ENCODE data around the gene TUT4. TPM values are rescaled to one million over a fixed set of nuclear protein-coding genes. Genes with fewer than 3 reads are reported as not detected.

The TUT4 gene
- total RNA-seq, 1 donor from 2014 or later: 36.2 TPM

DNA sequence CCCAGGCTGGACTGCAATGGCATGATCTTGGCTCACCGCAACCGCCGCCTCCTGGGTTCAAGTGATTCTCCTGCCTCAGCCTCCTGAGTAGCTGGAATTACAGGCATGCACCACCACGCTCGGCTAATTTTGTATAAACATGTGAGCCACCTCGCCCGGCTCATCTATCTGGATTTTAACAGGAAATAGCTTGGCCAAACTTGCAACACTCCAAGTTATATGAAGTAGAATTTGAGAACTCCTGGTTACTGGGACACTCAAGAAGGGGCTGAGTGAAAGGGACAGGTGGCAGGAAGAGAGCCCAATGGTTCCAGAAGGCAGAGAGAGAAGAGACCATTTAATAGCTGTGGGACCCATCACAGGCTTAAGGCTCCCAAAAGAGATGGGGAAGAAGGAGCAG is 46.3 kb upstream of the TUT4 start:
- H3K27ac ChIP-seq: no peak overlapping the region
- H3K36me3 ChIP-seq: no peaks in the 10 kb centered on the region
- intact Hi-C loops (cut with DNase I): no loop called here
- no peak overlapping the region for H3K4me3 ChIP-seq
- no peak for DNase-seq (ENCODE audit: low spot score in 2 of 2)
- H3K27me3 ChIP-seq: no peaks in the 10 kb centered on the region
- H3K4me1 ChIP-seq: peaks cover 0 to 16% of the 10 kb centered on the region in 2 donors
- no peaks in the 10 kb centered on the region for H3K9me3 ChIP-seq
- TF ChIP-seq, protein P1, sequence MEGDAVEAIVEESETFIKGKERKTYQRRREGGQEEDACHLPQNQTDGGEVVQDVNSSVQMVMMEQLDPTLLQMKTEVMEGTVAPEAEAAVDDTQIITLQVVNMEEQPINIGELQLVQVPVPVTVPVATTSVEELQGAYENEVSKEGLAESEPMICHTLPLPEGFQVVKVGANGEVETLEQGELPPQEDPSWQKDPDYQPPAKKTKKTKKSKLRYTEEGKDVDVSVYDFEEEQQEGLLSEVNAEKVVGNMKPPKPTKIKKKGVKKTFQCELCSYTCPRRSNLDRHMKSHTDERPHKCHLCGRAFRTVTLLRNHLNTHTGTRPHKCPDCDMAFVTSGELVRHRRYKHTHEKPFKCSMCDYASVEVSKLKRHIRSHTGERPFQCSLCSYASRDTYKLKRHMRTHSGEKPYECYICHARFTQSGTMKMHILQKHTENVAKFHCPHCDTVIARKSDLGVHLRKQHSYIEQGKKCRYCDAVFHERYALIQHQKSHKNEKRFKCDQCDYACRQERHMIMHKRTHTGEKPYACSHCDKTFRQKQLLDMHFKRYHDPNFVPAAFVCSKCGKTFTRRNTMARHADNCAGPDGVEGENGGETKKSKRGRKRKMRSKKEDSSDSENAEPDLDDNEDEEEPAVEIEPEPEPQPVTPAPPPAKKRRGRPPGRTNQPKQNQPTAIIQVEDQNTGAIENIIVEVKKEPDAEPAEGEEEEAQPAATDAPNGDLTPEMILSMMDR (IDR thresholded peaks at IDR 0.05): no peak

DNA sequence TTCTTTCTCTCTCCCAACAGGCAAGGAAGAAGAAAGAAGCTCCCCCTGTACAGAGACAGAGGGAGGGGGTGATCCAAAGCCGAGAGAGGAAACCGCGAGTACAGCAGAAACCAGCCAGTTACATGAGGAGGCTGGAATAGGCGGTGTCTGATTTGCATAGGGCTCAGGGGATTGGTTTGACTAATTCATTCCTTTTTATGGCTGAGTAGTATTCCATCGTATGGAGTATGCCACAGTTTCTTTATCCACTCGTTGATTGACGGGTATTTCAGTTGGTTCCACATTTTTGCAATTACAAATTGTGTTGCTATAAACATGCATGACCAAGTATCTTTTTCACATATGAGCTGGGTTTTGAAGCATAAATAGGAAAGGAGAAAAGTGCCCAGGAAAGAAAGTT is 45.8 kb upstream of the TUT4 start:
- H3K4me3 ChIP-seq: no peak overlapping the region
- no peak overlapping the region for H3K27ac ChIP-seq
- intact Hi-C loops (cut with DNase I): no loop called here
- TF ChIP-seq, protein P1 (IDR thresholded peaks at IDR 0.05): no peak
- H3K4me1 ChIP-seq: peaks cover 0 to 14% of the 10 kb centered on the region in 2 donors
- no peaks in the 10 kb centered on the region for H3K27me3 ChIP-seq
- DNase-seq (ENCODE audit: low spot score in 2 of 2): no peak
- H3K36me3 ChIP-seq: no peaks in the 10 kb centered on the region
- no peaks in the 10 kb centered on the region for H3K9me3 ChIP-seq

DNA sequence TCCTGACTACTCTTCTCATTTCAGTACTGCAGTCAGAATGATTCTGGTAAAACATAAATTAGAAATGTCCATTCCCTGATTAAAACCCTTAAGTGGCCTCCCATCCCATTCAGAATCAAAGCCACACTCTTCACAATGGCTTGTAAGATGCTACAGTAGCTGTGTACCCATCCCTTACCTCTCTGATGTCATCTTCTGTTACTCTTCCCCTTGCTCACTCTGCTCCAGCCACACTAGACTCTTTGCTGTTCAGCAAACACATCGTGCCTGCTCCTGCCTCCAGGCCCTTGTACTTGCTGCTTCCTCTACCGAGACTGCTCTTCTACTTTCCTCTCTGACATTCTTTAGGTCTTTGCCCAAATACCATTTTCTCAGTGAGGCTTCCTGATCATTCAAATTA is 45.0 kb upstream of the TUT4 start:
- DNase-seq (ENCODE audit: low spot score in 2 of 2): no peak
- Histone ChIP-seq H3K36me3 (no peaks in the 10 kb centered on the region), H3K4me3 (no peak overlapping the region), H3K9me3 (no peaks in the 10 kb centered on the region), H3K27ac (no peak overlapping the region), H3K27me3 (no peaks in the 10 kb centered on the region), H3K4me1 (peaks cover 0 to 6% of the 10 kb centered on the region in 2 donors)
- TF ChIP-seq, protein P1 (IDR thresholded peaks at IDR 0.05): no peak
- intact Hi-C loops (cut with DNase I): no loop called here

DNA sequence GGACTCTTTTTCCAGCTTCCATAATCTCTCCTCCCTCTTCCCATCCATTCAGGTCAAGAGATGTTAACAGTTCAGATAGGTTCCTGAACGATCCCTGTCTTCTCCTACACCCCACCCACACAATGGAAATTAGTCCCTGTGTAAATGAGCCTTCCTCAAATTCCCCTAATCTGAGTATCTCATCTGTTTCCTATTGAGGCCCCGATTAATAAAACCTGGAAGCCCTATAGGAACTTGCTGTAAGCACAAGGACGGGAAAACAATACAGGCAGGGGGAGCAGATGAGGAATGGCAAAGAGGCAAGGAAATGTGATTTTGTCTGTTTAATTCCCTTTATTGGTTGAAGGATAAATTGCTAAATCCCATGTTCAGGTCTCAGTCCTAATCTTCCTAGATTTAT is 42.2 kb upstream of the TUT4 start:
- H3K27ac ChIP-seq: no peak overlapping the region
- H3K27me3 ChIP-seq: no peaks in the 10 kb centered on the region
- no peak for DNase-seq (ENCODE audit: low spot score in 2 of 2)
- no peak overlapping the region for H3K4me3 ChIP-seq
- intact Hi-C loops (cut with DNase I): no loop called here
- H3K4me1 ChIP-seq: no peaks in the 10 kb centered on the region
- H3K36me3 ChIP-seq: no peaks in the 10 kb centered on the region
- H3K9me3 ChIP-seq: no peaks in the 10 kb centered on the region
- TF ChIP-seq, protein P1 (IDR thresholded peaks at IDR 0.05): no peak

DNA sequence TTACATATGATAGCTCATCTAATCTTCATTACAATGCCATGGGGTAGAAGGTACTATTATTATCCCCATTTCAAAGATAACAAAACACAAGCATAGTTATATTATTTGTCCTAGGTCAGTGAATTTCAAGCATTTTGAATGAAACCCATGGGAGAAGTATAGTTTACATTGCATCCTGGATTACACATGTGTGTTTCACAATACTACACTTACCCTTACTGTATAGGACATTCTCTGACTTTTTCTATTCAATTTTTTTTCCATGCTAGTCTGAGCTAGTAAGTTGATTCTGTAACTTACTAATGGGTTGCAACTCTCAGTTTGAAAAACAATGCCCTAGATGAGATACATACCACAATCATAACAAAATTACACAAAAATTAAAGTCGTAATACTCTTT is 40.6 kb upstream of the TUT4 start:
- no peak for DNase-seq (ENCODE audit: low spot score in 2 of 2)
- H3K4me1 ChIP-seq: no peaks in the 10 kb centered on the region
- no peaks in the 10 kb centered on the region for H3K9me3 ChIP-seq
- no peak overlapping the region for H3K4me3 ChIP-seq
- intact Hi-C loops (cut with DNase I): no loop called here
- H3K27me3 ChIP-seq: no peaks in the 10 kb centered on the region
- H3K36me3 ChIP-seq: no peaks in the 10 kb centered on the region
- TF ChIP-seq, protein P1 (IDR thresholded peaks at IDR 0.05): no peak
- no peak overlapping the region for H3K27ac ChIP-seq

DNA sequence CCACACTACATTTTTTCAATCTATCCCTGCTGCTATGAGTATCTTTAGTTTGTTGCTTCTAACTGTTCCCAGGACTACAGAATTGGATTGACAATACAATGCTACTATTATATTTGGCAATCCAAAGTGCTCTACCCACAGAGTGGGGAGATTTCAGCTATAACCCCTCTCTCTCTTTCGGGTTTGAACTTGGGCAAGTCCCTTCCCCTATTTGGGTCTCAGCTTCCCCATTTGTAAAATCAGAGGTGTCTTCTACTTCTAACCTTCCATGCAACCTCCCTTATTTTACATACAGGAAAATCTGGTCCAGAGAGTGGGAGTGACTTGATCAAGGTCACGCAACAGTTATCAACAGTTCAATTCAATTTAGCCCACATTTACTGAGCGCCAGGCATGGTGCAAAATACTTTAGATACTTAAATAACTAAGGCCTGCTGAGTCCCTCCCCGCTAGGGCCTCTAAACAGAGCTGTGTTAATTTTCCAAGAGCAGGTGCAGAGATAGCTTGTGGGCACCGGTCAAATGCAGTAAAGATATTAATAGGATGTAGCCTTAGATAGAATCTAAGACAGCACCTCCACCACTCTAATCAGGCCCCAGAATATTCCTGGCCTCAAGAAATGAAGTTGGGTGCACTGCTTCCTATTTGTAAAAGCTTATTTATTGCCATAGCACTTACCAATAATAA is 39.9 kb upstream of the TUT4 start:
- no peak overlapping the region for H3K27ac ChIP-seq
- intact Hi-C loops (cut with DNase I): no loop called here
- no peaks in the 10 kb centered on the region for H3K4me1 ChIP-seq

More for the DNA sequence above, 39.9 kb upstream of the TUT4 start:
- TF ChIP-seq, protein P1 (IDR thresholded peaks at IDR 0.05): no peak
- no peak for DNase-seq (ENCODE audit: low spot score in 2 of 2)
- Histone ChIP-seq H3K9me3 (no peaks in the 10 kb centered on the region), H3K4me3 (no peak overlapping the region), H3K27me3 (no peaks in the 10 kb centered on the region), H3K36me3 (no peaks in the 10 kb centered on the region)

Measured in ascending aorta (tissue), 2 donors.